AG08395 (cell line): ENCODE data around the gene GATC.
"Not testable (repeated sequence)": the region's sequence is repeated elsewhere in the genome, so short reads cannot be mapped to it uniquely, and the experiment has no call there.

Experiments used
- DNase-seq: peaks from one replicate; pipeline ENCODE4 v3.0.0; 2012; ENCODE audit warnings: mixed read lengths, low spot score

Gene GATC

GRCh38 chr12:120470150-120470784 is 24.0 kb downstream of the GATC start:
- peak; percentile 22 for DNase-seq

- DNase-seq: no peak
Observed at GRCh38 chr12:120472521-120472920, 26.3 kb downstream of the GATC start.

- no peak for DNase-seq
Observed at GRCh38 chr12:120473807-120474615, 27.8 kb downstream of the GATC start.

- DNase-seq: peak; percentile 80
Observed at GRCh38 chr12:120474616-120474960, 28.3 kb downstream of the GATC start.

- DNase-seq: no peak
Observed at GRCh38 chr12:120475643-120476042, 29.4 kb downstream of the GATC start.

- DNase-seq: no peak
Observed at GRCh38 chr12:120479458-120479857, 33.2 kb downstream of the GATC start.

DNA sequence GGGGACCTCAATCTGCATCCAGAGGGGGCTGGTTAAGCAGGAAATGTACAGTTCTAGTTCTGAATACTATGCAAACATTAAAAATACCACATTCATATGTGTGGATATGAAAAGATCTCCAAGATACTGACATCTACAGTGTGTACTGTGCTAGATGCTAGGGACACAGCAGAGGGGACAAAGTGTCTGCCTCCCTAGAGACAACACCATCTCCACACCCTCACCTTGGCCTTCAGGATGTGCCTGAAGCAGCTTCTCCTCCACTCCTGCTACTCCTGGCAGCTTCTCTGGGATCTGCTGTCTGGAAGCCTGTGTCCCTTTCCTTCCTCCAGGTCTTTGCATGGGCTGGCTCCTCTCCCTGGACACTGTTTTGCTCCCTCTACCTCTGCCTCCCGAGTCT is 34.0 kb downstream of the GATC start:
- no peak for DNase-seq

DNA sequence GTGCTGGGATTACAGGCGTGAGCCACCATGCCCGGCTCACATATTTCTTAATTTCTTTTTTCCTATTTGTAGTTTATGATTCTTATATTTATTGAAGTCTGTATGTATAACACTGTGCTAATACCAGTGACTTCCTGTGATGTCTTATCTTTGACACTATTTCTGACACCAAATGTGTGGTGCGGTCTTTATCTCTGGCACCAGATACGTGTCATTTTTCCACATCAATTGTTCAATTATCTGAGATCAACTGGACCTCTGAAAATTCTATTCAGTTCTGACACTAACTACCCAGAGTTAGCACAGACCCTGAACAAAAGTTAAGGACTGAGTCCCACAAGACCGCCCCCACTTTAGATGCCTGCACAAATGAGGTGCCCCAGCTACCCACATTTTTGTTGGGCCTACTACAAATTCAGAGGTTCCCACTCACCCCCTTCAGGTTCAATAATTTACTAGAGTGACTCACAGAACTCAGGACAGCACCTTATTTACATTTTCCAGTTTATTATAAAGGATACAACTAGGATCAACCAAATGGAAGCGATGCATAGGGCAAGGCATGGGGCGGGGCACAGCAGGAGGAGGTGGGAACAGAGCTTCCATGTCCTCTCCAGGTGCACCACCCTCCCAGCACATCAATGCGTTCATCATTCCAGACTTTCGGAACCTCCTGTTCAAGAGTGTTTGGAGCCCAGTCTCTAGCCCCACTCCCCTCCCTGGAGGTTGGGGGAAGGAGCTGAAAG is 35.0 kb downstream of the GATC start:
- no peak for DNase-seq

DNA sequence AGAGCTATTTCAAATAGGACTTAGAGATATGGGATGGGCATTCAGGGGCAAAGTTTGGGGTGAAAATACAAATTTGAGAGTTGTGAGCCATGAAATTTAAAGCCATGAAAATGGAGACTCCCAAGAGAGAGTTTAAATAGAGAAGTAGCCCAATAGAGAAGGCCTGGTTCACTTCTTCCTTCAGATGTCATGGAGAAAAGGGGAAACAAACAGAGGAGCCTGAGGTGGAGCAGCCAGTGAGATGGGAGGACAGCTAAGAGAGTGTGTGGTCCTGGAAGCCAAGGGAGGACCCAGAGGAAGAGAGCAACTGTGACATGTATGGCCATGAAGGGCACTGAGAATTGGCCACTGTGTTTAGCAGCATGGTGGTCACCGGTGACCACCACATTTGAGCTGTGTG is 37.4 kb downstream of the GATC start:
- DNase-seq: no peak

GRCh38 chr12:120485961-120486881 is 40.0 kb downstream of the GATC start:
- DNase-seq: no peak

DNA sequence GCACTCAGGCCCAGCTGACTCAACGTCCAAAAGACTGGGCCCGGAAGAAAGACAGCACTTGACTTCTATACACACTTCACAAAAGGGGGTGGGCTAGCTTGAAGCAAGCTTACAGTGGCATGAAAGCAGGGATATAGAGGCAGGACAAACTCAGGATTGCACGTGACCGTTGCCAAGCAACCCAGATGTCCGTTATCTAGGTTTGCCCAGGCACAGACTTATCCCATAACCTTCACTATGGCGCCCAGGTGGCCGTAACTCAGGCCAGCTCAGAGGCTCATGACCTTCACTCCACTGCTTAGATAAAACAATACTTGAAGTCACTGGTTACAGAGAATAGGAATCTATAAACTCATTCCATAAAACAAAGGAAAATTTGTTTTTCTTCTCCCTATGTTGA is 41.3 kb downstream of the GATC start:
- DNase-seq: not testable (repeated sequence)

- DNase-seq: no peak
Observed at GRCh38 chr12:120488057-120488640, 41.9 kb downstream of the GATC start.

- no peak for DNase-seq
Observed at GRCh38 chr12:120489018-120489417, 42.8 kb downstream of the GATC start.

DNA sequence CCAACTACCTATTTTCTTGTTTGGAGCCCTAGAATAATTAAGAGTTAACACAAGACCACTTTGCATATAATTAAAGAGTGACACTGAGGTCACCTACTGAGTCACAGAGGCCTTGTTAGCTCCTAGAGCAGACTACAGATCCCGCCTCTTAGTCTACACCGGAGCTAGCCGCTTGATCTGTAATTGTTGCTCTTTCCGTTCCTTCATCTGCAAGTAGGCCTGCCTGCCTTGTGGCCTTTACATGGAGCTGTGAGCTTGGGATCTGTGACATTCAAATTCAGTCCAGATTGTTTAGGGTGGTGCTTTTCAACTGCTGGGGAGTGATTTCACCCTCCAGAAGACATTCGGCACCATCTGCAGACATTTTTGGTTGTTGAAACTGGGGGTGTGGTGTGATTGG is 44.1 kb downstream of the GATC start:
- DNase-seq: no peak

DNA sequence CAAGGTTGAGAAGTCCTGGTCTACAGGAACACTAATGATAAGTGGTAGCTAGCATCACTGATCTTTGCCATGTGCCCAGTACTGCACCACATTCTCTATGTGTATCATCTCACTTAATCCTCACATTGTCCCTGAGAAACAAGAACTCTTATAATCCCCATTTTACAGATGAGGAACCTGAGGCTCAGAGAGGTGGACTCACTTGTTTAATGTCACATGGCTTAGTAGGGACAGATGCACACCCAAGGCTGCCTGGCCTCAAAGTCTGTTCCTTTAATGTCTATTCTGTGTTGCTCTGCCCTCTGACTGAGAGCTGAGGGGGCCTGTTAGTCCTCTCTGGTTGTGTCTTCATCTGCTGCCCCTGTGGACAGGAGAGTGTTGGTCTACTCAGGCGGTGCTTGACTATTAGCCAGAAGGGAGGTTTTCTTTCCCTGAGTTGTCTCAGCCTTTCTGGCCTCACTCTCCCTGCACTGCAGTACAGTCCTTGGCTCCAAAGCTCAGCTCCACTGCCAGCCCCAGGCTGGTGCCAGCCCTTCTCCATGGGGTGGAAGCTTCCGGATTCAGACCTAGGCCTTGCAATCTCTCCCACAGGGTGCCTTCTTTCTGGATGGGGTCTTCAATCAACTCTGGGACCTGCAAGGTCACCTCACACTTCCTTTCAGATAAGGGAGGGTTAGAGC is 44.7 kb downstream of the GATC start:
- DNase-seq: no peak

DNA sequence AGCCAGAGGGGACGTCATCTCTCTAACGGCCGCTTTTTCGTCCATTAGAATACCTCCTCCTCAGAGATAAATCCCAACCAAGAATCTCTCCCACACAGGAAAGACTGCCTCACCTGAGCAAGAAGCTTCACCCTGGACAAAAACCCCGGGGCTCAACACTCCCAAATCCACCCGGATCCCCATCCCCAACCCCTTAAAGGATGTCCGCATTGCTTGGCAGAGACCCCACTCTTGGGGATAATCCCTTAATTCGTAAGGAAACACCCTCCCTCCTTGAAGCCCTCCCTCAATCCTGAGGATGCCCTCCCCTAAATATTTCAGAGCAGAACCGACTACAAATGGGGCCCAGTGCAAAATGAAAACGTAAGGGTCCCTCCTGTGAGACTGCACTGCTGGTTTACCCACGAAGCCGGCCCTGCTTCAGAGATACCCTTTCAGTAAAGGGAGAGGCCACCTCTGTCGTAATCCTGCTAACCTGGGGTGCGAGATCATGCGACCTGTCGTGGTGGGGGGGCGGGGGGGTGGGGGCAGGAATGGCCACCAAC is 49.0 kb downstream of the GATC start:
- no peak for DNase-seq

DNA sequence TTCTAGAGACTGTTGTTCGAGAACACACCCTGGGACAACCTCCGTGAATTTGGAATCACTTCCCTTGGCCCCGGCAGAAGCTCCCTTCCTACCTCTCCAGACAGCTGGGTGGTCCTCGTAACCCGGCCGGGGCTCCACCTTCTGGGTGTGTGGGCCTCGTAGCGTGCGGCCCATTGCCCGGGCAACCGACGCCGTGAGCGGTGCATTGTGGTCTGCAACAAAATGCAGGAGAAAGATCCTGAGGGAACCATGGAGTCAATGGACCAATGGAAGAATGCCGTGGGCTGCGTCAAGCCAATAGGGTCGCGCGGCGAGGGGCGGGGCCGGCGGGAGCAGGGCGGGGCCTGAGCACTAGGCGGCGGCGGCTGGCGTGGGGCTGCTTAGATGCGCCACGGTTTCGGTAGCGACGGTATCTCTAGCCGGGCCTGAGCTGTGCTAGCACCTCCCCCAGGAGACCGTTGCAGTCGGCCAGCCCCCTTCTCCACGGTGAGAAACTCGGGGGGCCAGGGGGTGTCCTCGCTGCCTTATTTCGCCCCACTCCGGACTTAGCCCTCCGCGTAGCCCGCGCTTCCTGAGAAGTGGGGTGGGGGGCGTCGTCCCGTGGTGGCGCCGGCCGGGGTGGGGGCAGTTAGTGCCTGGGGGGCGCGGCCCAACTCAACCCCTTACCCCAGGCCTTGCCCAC is 49.6 kb downstream of the GATC start, which contains the start of gene DYNLL1:
DYNLL1 (plus strand) TSS at position 383 of the 682 bp plus-strand sequence. CDS start 309 bp downstream, outside the sequence.
- peak; percentile 99 for DNase-seq

DNA sequence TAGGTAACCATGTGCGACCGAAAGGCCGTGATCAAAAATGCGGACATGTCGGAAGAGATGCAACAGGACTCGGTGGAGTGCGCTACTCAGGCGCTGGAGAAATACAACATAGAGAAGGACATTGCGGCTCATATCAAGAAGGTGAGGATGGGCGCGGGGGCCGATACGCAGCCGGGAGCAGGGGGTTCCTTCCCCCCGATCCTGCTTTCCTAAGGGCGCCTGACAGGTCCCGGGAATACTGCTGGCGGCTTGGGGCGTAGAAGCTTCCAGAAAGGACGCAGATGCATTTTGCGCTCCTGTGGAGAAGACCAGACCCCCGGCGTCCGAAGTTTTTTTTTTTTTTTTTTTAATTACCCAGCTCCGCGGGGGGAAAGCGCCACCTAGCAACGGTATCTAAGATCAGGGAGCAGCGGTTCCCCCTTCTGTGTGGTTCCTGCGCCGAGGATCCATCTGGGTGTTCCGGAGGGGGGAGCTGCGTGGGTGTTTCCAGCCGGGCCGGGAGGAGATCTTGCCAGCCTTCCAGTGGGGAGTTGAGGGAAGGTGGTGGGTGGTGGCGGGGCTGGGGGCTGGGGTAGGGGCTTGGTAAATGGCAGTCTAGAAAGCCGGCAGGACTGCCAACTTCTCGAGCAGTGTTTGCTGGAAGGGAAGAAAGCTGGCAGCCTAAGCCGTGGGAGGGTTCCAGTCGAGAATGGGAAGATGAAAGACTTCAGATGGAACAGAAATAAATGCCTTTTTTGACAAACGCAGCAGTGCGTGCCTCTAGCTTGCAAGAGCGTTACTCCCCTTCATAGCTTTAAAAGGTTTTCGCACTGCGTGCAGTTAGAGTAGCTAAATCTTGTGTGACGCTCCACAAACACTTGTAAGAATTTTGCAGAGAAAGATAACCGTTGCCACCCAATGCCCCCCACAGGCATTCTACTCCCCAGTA is 50.4 kb downstream of the GATC start:
- peak; percentile 72 for DNase-seq
